Sigmoid colon (tissue), 3 donors: ENCODE results near the gene ZFYVE9.
"Not testable (repeated sequence)": the region's sequence is repeated elsewhere in the genome, so short reads cannot be mapped to it uniquely, and the experiment has no call there.

Experiments used
- CTCF ChIP-seq, 4 experiments: fragments of 450-650 bp in 3 of 4; fragments of 200-600 bp in 1 of 4; IDR thresholded peaks; one replicate each; pipeline ENCODE4 v1.5.1; 2016 to 2019; ENCODE audit warnings: antibody characterized with exemption in 4 of 4, mild to moderate bottlenecking in 3 of 4, moderate library complexity in 2 of 4
- POLR2A ChIP-seq, 2 donors: fragments of 450-650 bp; IDR thresholded peaks; one replicate each; pipeline ENCODE4 v1.6.1; 2016; ENCODE audit warnings: antibody characterized with exemption in 2 of 2, mild to moderate bottlenecking in 2 of 2, moderate library complexity in 2 of 2

- not testable (repeated sequence) for TF ChIP-seq POLR2A, CTCF (IDR thresholded peaks at IDR 0.05)
Measured at GRCh38 chr1:52369851-52370250, 228.0 kb downstream of the ZFYVE9 start.
